ENCODE data around the gene PARP14. TPM values are rescaled to one million over a fixed set of nuclear protein-coding genes. Genes with fewer than 3 reads are reported as not detected.
"Not testable (repeated sequence)": the region's sequence is repeated elsewhere in the genome, so short reads cannot be mapped to it uniquely, and the experiment has no call there.

Gene PARP14
- total RNA-seq, 1 experiment from 2014 or later, result 46.0 TPM

DNA sequence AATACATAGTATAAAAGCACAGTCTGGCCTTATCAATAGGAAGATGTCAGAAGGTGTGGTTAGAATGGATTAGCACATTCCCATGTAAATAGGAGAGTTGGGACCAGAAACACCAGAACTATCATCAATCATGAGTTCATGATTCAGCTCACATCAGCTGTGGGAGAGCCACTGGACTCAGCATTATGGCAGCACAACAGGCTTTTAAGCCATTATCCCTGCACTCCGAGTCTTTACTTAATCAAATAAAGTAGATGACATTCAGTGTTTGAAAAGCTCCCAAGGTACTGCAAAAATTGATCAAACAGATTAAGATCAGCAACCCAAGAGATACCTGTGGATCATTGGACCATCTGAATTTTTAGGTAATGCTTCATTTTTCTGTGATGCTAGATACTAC lies 24.7 kb downstream of the PARP14 start:
- in situ Hi-C loops (cut with HindIII; ENCODE audit: low pct_unique_long_range_greater_than_20kb, low sequenced_read_pairs), result no loop called here
- no peak for TF ChIP-seq SIN3A (IDR thresholded peaks at IDR 0.05; ENCODE audit: borderline replicate concordance, insufficient read depth, low read depth, low read length)
- no peak for TF ChIP-seq TCF7L2 (IDR thresholded peaks at IDR 0.05; ENCODE audit: low read depth, low read length)
- TF ChIP-seq, protein P1, sequence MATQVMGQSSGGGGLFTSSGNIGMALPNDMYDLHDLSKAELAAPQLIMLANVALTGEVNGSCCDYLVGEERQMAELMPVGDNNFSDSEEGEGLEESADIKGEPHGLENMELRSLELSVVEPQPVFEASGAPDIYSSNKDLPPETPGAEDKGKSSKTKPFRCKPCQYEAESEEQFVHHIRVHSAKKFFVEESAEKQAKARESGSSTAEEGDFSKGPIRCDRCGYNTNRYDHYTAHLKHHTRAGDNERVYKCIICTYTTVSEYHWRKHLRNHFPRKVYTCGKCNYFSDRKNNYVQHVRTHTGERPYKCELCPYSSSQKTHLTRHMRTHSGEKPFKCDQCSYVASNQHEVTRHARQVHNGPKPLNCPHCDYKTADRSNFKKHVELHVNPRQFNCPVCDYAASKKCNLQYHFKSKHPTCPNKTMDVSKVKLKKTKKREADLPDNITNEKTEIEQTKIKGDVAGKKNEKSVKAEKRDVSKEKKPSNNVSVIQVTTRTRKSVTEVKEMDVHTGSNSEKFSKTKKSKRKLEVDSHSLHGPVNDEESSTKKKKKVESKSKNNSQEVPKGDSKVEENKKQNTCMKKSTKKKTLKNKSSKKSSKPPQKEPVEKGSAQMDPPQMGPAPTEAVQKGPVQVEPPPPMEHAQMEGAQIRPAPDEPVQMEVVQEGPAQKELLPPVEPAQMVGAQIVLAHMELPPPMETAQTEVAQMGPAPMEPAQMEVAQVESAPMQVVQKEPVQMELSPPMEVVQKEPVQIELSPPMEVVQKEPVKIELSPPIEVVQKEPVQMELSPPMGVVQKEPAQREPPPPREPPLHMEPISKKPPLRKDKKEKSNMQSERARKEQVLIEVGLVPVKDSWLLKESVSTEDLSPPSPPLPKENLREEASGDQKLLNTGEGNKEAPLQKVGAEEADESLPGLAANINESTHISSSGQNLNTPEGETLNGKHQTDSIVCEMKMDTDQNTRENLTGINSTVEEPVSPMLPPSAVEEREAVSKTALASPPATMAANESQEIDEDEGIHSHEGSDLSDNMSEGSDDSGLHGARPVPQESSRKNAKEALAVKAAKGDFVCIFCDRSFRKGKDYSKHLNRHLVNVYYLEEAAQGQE (IDR thresholded peaks at IDR 0.05; ENCODE audit: insufficient read depth in 1 of 2, low read depth in 2 of 2, low read length in 1 of 2), result no peak
- TF ChIP-seq POLR2AphosphoS5 (IDR thresholded peaks at IDR 0.05; ENCODE audit: low read depth, low read length), result no peak
- TF ChIP-seq, protein P2, sequence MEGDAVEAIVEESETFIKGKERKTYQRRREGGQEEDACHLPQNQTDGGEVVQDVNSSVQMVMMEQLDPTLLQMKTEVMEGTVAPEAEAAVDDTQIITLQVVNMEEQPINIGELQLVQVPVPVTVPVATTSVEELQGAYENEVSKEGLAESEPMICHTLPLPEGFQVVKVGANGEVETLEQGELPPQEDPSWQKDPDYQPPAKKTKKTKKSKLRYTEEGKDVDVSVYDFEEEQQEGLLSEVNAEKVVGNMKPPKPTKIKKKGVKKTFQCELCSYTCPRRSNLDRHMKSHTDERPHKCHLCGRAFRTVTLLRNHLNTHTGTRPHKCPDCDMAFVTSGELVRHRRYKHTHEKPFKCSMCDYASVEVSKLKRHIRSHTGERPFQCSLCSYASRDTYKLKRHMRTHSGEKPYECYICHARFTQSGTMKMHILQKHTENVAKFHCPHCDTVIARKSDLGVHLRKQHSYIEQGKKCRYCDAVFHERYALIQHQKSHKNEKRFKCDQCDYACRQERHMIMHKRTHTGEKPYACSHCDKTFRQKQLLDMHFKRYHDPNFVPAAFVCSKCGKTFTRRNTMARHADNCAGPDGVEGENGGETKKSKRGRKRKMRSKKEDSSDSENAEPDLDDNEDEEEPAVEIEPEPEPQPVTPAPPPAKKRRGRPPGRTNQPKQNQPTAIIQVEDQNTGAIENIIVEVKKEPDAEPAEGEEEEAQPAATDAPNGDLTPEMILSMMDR (IDR thresholded peaks at IDR 0.05), result no peak
- Histone ChIP-seq H3K9me3 (ENCODE audit: control insufficient read depth, insufficient read depth, low read depth, low read length) (no peaks in the 10 kb centered on the region), H3K36me3 (ENCODE audit: control insufficient read depth, insufficient read depth, low read length) (0 out of 2 replicates have a peak, but pooled peaks cover 3% of the 10 kb centered on the region), H3K4me3 (ENCODE audit: low read depth in 2 of 2, low read length in 2 of 2) (no peak overlapping the region), H3K4me1 (ENCODE audit: control insufficient read depth, insufficient read depth, low read length) (no peaks in the 10 kb centered on the region), H3K27ac (ENCODE audit: low read length) (no peak overlapping the region), H3K27me3 (ENCODE audit: control insufficient read depth, insufficient read depth, low read length) (no peaks in the 10 kb centered on the region)
- intact Hi-C loops (cut with micrococcal nuclease; ENCODE audit: unreplicated experiment), result no loop called here
- DNase-seq (ENCODE audit: low read depth, low spot score), result no peak
- ChIA-PET CTCF (no interaction called here), POLR2A (no interaction called here)
- no TSS peak for BruUV-seq (replicated peaks)
- ATAC-seq, result no peak

DNA sequence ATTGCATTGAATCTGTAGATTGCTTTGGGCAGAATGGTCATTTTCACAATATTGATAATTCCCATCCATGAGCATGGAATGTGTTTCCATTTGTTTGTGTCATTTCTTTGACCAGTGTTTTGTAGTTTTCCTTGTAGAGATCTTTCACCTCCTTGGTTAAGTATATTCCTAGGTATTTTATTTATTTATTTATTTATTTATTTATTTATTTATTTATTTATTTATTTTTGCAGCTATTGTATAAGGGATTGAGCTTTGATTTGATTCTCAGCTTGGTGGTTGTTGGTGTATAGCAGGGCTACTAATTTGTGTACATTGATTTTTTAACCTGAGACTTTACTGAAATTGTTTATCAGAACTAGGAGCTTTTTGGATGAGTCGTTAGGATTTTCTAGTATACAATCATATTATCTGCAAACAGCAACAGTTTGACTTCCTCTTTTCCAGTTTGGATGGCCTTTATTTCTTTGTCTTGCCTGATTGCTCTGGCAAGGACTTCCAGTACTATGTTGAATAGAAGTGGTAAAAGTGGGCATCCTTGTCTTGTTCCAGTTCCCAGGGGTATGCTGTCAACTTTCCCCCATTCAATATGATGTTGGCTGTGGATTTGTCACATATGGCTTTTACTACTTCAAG lies 30.1 kb downstream of the PARP14 start:
- H3K4me3 ChIP-seq (ENCODE audit: low read depth in 2 of 2, low read length in 2 of 2); H3K4me1 ChIP-seq (ENCODE audit: control insufficient read depth, insufficient read depth, low read length); H3K9me3 ChIP-seq (ENCODE audit: control insufficient read depth, insufficient read depth, low read depth, low read length); CTCF ChIA-PET; ATAC-seq; H3K36me3 ChIP-seq (ENCODE audit: control insufficient read depth, insufficient read depth, low read length); BruUV-seq (replicated peaks); DNase-seq (ENCODE audit: low read depth, low spot score); in situ Hi-C loops (cut with HindIII; ENCODE audit: low pct_unique_long_range_greater_than_20kb, low sequenced_read_pairs); H3K27me3 ChIP-seq (ENCODE audit: control insufficient read depth, insufficient read depth, low read length); H3K27ac ChIP-seq (ENCODE audit: low read length); intact Hi-C loops (cut with micrococcal nuclease; ENCODE audit: unreplicated experiment): not testable (repeated sequence)
- POLR2A ChIA-PET, result interaction anchor here (0.6 kb wide), 1 partner anchor 107 kb away, joined by 5 read pairs; no protein-coding TSS in a partner anchor

DNA sequence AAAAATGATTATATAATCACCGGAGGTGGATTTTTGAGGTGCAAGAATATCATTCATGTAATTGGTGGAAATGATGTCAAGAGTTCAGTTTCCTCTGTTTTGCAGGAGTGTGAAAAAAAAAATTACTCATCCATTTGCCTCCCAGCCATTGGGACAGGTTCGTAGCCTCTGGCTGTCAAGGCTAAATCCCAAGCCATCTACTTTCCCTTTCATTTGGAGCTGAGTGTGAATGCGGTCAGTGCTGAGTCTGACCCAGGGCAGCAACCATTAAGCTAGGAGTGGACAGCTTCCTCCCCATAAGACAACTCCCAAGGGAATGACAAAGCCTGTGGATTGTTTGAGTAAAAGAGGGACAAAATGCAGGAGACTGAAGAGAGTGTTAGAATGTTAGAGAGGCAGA lies 33.6 kb downstream of the PARP14 start:
- Histone ChIP-seq H3K27me3 (ENCODE audit: control insufficient read depth, insufficient read depth, low read length) (no peaks in the 10 kb centered on the region), H3K4me3 (ENCODE audit: low read depth in 2 of 2, low read length in 2 of 2) (no peak overlapping the region), H3K9me3 (ENCODE audit: control insufficient read depth, insufficient read depth, low read depth, low read length) (no peaks in the 10 kb centered on the region), H3K27ac (ENCODE audit: low read length) (no peak overlapping the region), H3K4me1 (ENCODE audit: control insufficient read depth, insufficient read depth, low read length) (no peaks in the 10 kb centered on the region), H3K36me3 (ENCODE audit: control insufficient read depth, insufficient read depth, low read length) (0 out of 2 replicates have a peak, but pooled peaks cover 2% of the 10 kb centered on the region)
- ChIA-PET CTCF (no interaction called here), POLR2A (interaction anchor here (0.6 kb wide), 1 partner anchor 42 kb away, joined by 5 read pairs; no protein-coding TSS in a partner anchor)
- DNase-seq (ENCODE audit: low read depth, low spot score) (no peak), ATAC-seq (no peak)
- TF ChIP-seq SIN3A (IDR thresholded peaks at IDR 0.05; ENCODE audit: borderline replicate concordance, insufficient read depth, low read depth, low read length) (no peak), POLR2AphosphoS5 (IDR thresholded peaks at IDR 0.05; ENCODE audit: low read depth, low read length) (no peak), TCF7L2 (IDR thresholded peaks at IDR 0.05; ENCODE audit: low read depth, low read length) (no peak)
- TF ChIP-seq, protein P1 (IDR thresholded peaks at IDR 0.05; ENCODE audit: insufficient read depth in 1 of 2, low read depth in 2 of 2, low read length in 1 of 2), result no peak
- TF ChIP-seq, protein P2 (IDR thresholded peaks at IDR 0.05), result no peak
- intact Hi-C loops (cut with micrococcal nuclease; ENCODE audit: unreplicated experiment), result no loop called here
- in situ Hi-C loops (cut with HindIII; ENCODE audit: low pct_unique_long_range_greater_than_20kb, low sequenced_read_pairs), result no loop called here
- BruUV-seq (replicated peaks), result no TSS peak

Data from Panc1 (cell line).